ENCODE data around the gene FZD7.

Gene FZD7

GRCh38 chr2:202038471-202039277, 5.0 kb downstream of the FZD7 start:
- peak; percentile 72 for DNase-seq

- no peak for DNase-seq
Observed at GRCh38 chr2:202039278-202040078, 5.8 kb downstream of the FZD7 start.

GRCh38 chr2:202040079-202040844, 6.6 kb downstream of the FZD7 start:
- DNase-seq: no peak

GRCh38 chr2:202042444-202042843, 8.8 kb downstream of the FZD7 start:
- DNase-seq: no peak

GRCh38 chr2:202043475-202043874, 9.8 kb downstream of the FZD7 start:
- DNase-seq: no peak

GRCh38 chr2:202044777-202045176, 11.1 kb downstream of the FZD7 start:
- no peak for DNase-seq

- DNase-seq: no peak
Observed at GRCh38 chr2:202046572-202046971, 12.9 kb downstream of the FZD7 start.

- DNase-seq: no peak
Observed at GRCh38 chr2:202049092-202049728, 15.6 kb downstream of the FZD7 start.

- no peak for DNase-seq
Observed at GRCh38 chr2:202049840-202050239, 16.2 kb downstream of the FZD7 start.

- DNase-seq: no peak
Observed at GRCh38 chr2:202050652-202051051, 17.0 kb downstream of the FZD7 start.

- no peak for DNase-seq
Observed at GRCh38 chr2:202051499-202052161, 18.0 kb downstream of the FZD7 start.

- DNase-seq: no peak
Observed at GRCh38 chr2:202052235-202052634, 18.6 kb downstream of the FZD7 start.

- DNase-seq: peak; percentile 40
Observed at GRCh38 chr2:202054679-202055078, 21.0 kb downstream of the FZD7 start.

- DNase-seq: peak; percentile 65
Observed at GRCh38 chr2:202056611-202057010, 23.0 kb downstream of the FZD7 start.

- peak; percentile 31 for DNase-seq
Observed at GRCh38 chr2:202060218-202060617, 26.6 kb downstream of the FZD7 start.

GRCh38 chr2:202061695-202062094, 28.0 kb downstream of the FZD7 start:
- no peak for DNase-seq

GRCh38 chr2:202064171-202064880, 30.7 kb downstream of the FZD7 start:
- DNase-seq: peak; percentile 6

- no peak for DNase-seq
Observed at GRCh38 chr2:202064881-202065230, 31.2 kb downstream of the FZD7 start.

- DNase-seq: no peak
Observed at GRCh38 chr2:202065876-202066275, 32.2 kb downstream of the FZD7 start.

- no peak for DNase-seq
Observed at GRCh38 chr2:202066875-202067274, 33.2 kb downstream of the FZD7 start.

GRCh38 chr2:202067589-202067988, 33.9 kb downstream of the FZD7 start:
- no peak for DNase-seq

All from DMS53 (cell line).